HG03457 (cell line): ENCODE measurements around the gene SKAP1.
A peak's percentile ranks its signal among the peaks of the same experiment; 100 is the strongest.

Experiments used
- ATAC-seq: cut with Tn5 transposase; IDR thresholded peaks from one replicate; pipeline ENCODE4 v1.9.1; 2021; ENCODE audit warnings: moderate number of reproducible peaks; ENCODE audit not compliant: unreplicated experiment

SKAP1 gene

GRCh38 chr17:48125829-48126531 is 304.0 kb downstream of the SKAP1 start:
- ATAC-seq, result no peak

GRCh38 chr17:48123776-48124388 is 306.1 kb downstream of the SKAP1 start:
- ATAC-seq, result no peak

DNA sequence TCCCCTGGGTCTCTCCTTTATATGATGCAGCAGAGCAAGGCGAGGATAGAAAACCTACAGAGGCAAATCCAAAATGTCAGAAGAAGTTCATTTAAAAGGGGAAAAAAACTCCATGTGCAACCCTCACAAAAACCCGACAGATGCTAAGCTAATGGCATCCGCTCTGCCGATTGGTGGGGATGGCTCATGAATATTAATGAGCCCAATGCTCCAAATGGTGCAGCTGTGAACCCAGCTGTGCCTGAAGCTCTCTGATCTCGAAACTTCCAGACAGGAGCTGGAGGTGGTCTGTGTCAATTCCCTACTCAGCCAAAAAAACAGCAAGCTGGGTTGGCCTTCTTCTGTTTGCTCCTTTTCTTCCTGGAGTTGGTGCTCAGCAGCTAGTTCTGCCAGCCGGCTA is 306.9 kb downstream of the SKAP1 start:
- ATAC-seq, result no peak

GRCh38 chr17:48122665-48123045 is 307.4 kb downstream of the SKAP1 start:
- ATAC-seq, result no peak

DNA sequence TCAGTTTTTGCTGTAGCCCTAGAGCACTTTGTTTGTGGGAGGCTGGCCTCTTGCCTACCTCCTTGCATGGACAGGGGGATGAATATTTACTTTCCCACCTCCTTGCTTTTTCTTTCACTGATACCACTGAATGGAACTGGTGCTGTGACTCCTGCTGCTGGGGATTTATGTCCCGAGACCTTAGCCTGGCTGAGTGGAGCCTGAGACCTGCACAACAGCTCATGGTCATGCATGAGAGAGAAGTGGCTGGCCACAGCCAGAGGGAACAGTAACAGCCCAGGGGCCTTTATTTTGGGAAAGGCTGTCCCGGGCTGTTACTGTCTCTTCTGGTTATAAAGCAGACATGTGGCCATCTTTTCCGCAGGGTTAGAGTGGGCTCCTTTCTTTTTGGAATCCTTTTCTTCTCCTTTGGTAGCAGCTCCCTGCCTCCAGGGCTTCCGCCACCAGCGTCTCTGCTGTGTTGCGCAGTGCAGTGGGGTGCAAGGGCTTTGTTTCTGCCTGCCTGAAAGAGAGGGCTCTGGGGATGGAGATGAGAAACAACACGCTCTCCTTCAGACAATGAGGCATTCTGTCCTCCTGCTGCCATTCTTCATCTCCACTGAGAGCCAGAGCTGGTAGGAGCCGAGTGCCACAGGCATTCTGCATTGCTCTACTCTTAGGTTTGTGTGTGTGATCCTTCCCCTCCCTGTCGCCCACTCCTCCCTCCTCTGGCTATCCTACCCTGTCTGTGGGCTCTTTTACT is 307.9 kb downstream of the SKAP1 start:
- no peak for ATAC-seq

GRCh38 chr17:48113201-48113676 is 316.8 kb downstream of the SKAP1 start:
- no peak for ATAC-seq

- no peak for ATAC-seq
These were observed 318.1 kb downstream of the SKAP1 start for GRCh38 chr17:48111937-48112241.

- no peak for ATAC-seq
These were observed 319.3 kb downstream of the SKAP1 start for GRCh38 chr17:48110761-48111160.

DNA sequence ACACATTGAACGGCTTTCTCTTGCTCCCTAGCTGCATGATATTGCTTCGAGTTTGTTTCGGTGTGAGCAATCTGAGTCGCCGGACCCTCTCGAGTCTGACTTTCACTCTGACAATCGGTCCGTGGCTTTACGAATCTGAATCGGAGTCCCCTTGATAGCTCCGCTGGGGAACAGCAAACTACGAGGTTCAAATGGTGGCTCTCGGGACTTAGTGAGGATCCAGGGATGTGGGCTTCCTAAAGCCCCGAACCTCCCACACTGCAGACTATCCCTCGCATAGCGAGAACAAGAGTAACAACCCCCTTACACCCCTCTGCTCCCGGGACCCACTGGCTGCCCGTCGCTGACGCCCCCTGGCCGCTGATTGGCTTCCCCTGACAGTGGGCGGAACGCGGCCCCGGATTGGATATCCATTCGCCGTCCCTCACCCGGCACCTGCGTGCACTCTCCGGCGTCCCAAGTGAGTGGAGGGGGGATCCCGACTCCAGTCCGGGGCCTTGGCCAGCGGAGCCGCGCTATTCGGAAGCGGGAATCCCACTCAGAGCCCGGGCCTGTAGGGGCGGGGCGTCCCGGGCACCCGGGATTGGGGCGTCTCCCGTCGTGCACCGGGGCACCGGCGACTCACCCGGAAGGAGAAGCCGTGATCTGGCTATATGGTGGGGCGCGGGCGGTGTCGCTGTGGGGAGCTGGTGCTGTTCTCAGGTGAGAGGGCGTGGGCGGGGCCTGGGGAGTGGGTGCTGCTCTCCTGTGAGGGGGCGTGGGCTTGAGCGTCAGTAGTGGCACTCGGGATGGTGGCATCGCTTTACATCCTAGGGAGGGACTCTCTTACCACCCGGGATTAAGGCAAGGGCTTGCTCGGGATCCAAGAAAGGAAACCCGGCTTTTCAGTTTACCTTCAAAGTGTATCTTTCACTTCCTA is 322.6 kb downstream of the SKAP1 start, which contains the start of gene SNX11:
Gene SNX11, plus strand, starts transcription at position 630 of the 919 bp plus-strand sequence. CDS start 4,278 bp downstream, outside the sequence.
- ATAC-seq, result peak; percentile 53

- no peak for ATAC-seq
These were observed 323.2 kb downstream of the SKAP1 start for GRCh38 chr17:48106802-48107136.

DNA sequence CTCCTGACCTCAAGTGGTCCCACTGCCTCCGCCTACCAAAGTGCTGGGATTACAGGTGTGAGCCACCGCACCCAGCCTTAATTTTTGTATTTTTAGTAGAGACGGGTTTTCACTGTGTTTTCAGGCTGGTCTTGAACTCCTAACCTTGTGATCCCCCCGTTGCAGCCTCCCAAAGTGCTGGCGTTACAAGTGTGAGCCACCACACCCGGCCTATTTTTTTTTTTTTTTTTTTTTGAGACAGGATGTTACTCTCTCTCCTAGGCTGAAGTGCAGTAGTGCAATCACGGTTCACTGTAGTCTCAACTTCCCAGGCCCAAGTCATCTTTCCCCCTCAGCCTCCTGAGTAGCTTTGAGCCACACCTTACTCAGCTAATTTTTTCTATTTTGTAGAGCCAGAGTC is 325.6 kb downstream of the SKAP1 start:
- no peak for ATAC-seq

- ATAC-seq, result no peak
These were observed 327.0 kb downstream of the SKAP1 start for GRCh38 chr17:48102798-48103715.

DNA sequence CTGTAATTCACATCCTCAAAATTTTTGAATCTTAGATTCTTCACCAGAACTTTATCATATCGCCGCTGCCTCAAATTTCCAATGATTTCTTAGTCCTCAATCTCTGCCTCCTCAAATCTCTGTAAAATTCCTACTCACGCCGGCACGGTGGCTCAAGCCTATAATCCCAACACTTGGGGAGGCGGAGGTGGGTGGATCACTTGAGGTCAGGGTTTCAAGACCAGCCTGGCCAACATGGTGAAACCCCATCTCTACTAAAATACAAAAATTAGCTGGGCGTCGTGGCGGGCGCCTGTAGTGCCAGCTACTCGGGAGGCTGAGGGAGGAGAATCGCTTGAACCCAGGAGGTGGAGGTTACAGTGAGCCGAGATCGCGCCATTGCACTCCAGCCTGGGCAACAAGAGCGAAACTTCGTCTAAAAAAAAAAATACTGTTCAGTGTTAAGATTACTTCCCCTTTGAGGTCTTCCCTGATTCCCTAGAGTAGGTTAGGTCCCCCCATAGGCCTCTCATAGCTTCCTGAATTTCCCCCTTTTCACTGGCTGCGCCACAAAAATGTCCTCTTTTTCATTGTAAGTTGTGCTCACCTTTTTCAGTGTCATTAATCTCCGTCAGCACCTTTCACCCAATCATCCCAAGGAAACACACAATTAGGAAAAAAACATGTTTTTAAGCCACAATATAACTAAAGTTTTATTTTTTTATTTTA is 327.8 kb downstream of the SKAP1 start:
- no peak for ATAC-seq

GRCh38 chr17:48101012-48101720 is 328.8 kb downstream of the SKAP1 start, which contains the start of gene CBX1:
Gene CBX1 (minus strand): TSS chr17:48101478. CDS start chr17:48077004, 24,474 bp downstream.
- peak; percentile 73 for ATAC-seq

DNA sequence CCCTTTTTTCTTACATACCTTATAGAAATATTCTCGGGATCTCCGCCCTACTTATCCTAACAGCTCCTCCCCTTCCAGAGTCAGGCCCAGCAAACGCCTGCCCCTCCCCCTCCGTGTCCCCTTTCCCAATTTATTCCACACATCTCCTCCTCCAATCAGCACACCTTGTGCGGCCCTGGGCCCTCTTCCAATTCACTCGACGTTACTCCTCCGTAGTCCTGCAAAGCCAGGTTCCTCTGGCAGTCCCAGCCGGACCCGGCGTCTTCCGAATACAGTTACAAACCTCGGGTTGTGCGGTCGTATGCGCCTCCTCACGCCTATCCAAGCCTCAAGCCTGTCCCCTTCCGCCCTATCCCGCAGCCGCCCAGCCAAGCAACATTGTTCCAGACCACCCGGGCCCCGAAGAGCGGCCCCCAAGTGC is 329.4 kb downstream of the SKAP1 start:
- no peak for ATAC-seq

GRCh38 chr17:48100160-48100559 is 329.9 kb downstream of the SKAP1 start:
- no peak for ATAC-seq

DNA sequence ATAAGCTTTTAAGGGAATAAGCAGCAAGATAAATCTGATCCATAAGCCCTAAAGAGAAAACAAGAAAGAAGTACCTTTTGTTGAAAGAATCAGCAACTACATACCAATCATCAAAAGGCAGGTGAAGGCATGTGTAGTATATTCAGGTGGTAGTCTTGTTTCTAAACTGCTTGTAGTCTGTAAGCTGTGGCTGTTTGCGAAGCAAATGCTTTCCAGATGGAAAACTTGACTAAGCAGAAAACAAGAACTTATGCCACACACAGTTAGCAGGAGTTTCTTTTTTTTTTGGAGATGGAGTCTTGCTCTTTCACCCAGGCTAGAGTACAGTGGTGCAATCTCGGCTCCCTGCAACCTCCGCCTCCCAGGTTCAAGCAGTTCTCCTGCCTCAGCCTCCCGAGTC is 334.4 kb downstream of the SKAP1 start:
- ATAC-seq, result no peak

- no peak for ATAC-seq
These were observed 336.5 kb downstream of the SKAP1 start for GRCh38 chr17:48093341-48094045.
